ENCODE results near the gene STK40. TPM values are rescaled to one million over a fixed set of nuclear protein-coding genes. Genes with fewer than 3 reads are reported as not detected.

The STK40 gene
- total and polyA plus RNA-seq, 2 donors from 2014 or later: 30.9 to 39.2 TPM

GRCh38 chr1:36342426-36343185 lies 43.1 kb downstream of the STK40 start:
- Histone ChIP-seq H3K36me3 (ENCODE audit: control insufficient read depth in 2 of 3, insufficient read depth in 3 of 3, low read length in 3 of 3) (peaks cover 0 to 20% (median 19%) of the 10 kb centered on the region in 3 donors), H3K9ac (ENCODE audit: low read length in 3 of 3) (no peak overlapping the region), H3K4me3 (ENCODE audit: low read length in 3 of 3) (no peak overlapping the region), H3K4me1 (ENCODE audit: control insufficient read depth in 2 of 3, insufficient read depth in 2 of 3, low read depth in 1 of 3, low read length in 3 of 3) (peaks cover 0 to 13% (median 0%) of the 10 kb centered on the region in 3 donors), H3K27me3 (ENCODE audit: control insufficient read depth, insufficient read depth, low read length) (no peaks in the 10 kb centered on the region), H3K27ac (ENCODE audit: low read depth in 2 of 2, low read length in 2 of 2) (no peak overlapping the region), H3K9me3 (ENCODE audit: control insufficient read depth in 2 of 3, insufficient read depth in 1 of 3, low read length in 3 of 3) (no peaks in the 10 kb centered on the region)
- intact Hi-C loops (cut with DNase I): loop anchor here (5.0 kb wide), 1 partner anchor 80 kb away; no protein-coding TSS in a partner anchor
- FAIRE-seq (no peak), DNase-seq (no peak)
- TF ChIP-seq CTCF (IDR thresholded peaks at IDR 0.05; ENCODE audit: borderline replicate concordance, extremely low read depth, insufficient read depth): peak; percentile 76

GRCh38 chr1:36341626-36342320 lies 44.0 kb downstream of the STK40 start:
- Histone ChIP-seq H3K9ac (ENCODE audit: low read length in 3 of 3) (no peak overlapping the region), H3K4me1 (ENCODE audit: control insufficient read depth in 2 of 3, insufficient read depth in 2 of 3, low read depth in 1 of 3, low read length in 3 of 3) (peaks cover 0 to 17% (median 0%) of the 10 kb centered on the region in 3 donors), H3K27me3 (ENCODE audit: control insufficient read depth, insufficient read depth, low read length) (no peaks in the 10 kb centered on the region), H3K9me3 (ENCODE audit: control insufficient read depth in 2 of 3, insufficient read depth in 1 of 3, low read length in 3 of 3) (no peaks in the 10 kb centered on the region), H3K4me3 (ENCODE audit: low read length in 3 of 3) (no peak overlapping the region), H3K36me3 (ENCODE audit: control insufficient read depth in 2 of 3, insufficient read depth in 3 of 3, low read length in 3 of 3) (peaks cover 0 to 18% (median 17%) of the 10 kb centered on the region in 3 donors), H3K27ac (ENCODE audit: low read depth in 2 of 2, low read length in 2 of 2) (no peak overlapping the region)
- FAIRE-seq (no peak), DNase-seq (peak in 1 of 5 donors; percentile 69)
- intact Hi-C loops (cut with DNase I): loop anchor here (5.0 kb wide), 1 partner anchor 81 kb away; no protein-coding TSS in a partner anchor
- no peak for TF ChIP-seq CTCF (IDR thresholded peaks at IDR 0.05; ENCODE audit: borderline replicate concordance, extremely low read depth, insufficient read depth)

GRCh38 chr1:36339615-36340014 lies 46.1 kb downstream of the STK40 start:
- H3K36me3 ChIP-seq (ENCODE audit: control insufficient read depth in 2 of 3, insufficient read depth in 3 of 3, low read length in 3 of 3): peaks cover 0 to 13% (median 5%) of the 10 kb centered on the region in 3 donors
- no peak overlapping the region for H3K27ac ChIP-seq (ENCODE audit: low read depth in 2 of 2, low read length in 2 of 2)
- no peak overlapping the region for H3K9ac ChIP-seq (ENCODE audit: low read length in 3 of 3)
- intact Hi-C loops (cut with DNase I): loop anchor here (5.0 kb wide), 1 partner anchor 83 kb away; no protein-coding TSS in a partner anchor
- H3K9me3 ChIP-seq (ENCODE audit: control insufficient read depth in 2 of 3, insufficient read depth in 1 of 3, low read length in 3 of 3): no peaks in the 10 kb centered on the region
- FAIRE-seq: no peak
- peaks cover 0 to 17% (median 0%) of the 10 kb centered on the region in 3 donors for H3K4me1 ChIP-seq (ENCODE audit: control insufficient read depth in 2 of 3, insufficient read depth in 2 of 3, low read depth in 1 of 3, low read length in 3 of 3)
- no peaks in the 10 kb centered on the region for H3K27me3 ChIP-seq (ENCODE audit: control insufficient read depth, insufficient read depth, low read length)
- no peak for TF ChIP-seq CTCF (IDR thresholded peaks at IDR 0.05; ENCODE audit: borderline replicate concordance, extremely low read depth, insufficient read depth)
- H3K4me3 ChIP-seq (ENCODE audit: low read length in 3 of 3): no peak overlapping the region
- no peak for DNase-seq
